Psoas muscle (tissue), 7 donors: ENCODE results near the gene ARMC10. TPM values are rescaled to one million over a fixed set of nuclear protein-coding genes. Genes with fewer than 3 reads are reported as not detected.

Source experiments
- polyA plus RNA-seq, 3 donors: library from polyadenylated mRNA; stranded (reverse); fragments of 200-250 nt; gene quantifications; one replicate each; pipeline ENCODE4 v1.2.3, GENCODE V29; 2013
- total RNA-seq, 4 donors: library from RNA; stranded (reverse); fragmentation: NEBNext Ultra II Directional in 2 of 4; extraction: Animal tissue kit (Norgen Biotek cat#: 25700) in 2 of 4; gene quantifications; one replicate each; pipeline versions ENCODE4 v1.2.1 to v1.2.4, GENCODE V29; 2021 to 2023
- donor health status: healthy with polysubstance abuse.
- donor health status: DM: no; HTN: no; CAD: no; lungs with moderate emphysema.
- donor health status: Bipolar disorder and iron deficiency.
- donor health status: healthy.
- donor health status: DM: no; HTN: no; CAD: no.
- donor health status: DM: no; HTN: no; CAD: no.
- donor health status: DM: yes; HTN: yes; CAD: no.

ARMC10 gene
- total and polyA plus RNA-seq, 7 donors: 12.6 to 26.0 (median 23.9) TPM

Other genes starting within 250 kb of the ARMC10 start
- gene LRRC17, start 162.1 kb upstream of the ARMC10 start, total RNA-seq: 1 to 10 TPM in 2 of 4 donors, under 1 TPM in 2; 0.34 to 3.6 (median 0.92) TPM
- gene LRRC17, start 162.1 kb upstream of the ARMC10 start, polyA plus RNA-seq: 1 to 10 TPM in 1 of 3 donors, under 1 TPM in 2; 0.55 to 1.3 (median 0.82) TPM
- gene FBXL13, start 344 bp upstream of the ARMC10 start, total RNA-seq: under 1 TPM in 3 of 4 donors, not detected in 1; 0.42 to 0.52 (median 0.49) TPM
- gene FBXL13, start 344 bp upstream of the ARMC10 start, polyA plus RNA-seq: under 1 TPM; 0.13 to 0.14 (median 0.14) TPM
- gene NAPEPLD, start 74.0 kb downstream of the ARMC10 start, total RNA-seq: 1 to 10 TPM; 3.0 to 9.6 (median 6.1) TPM
- gene NAPEPLD, start 74.0 kb downstream of the ARMC10 start, polyA plus RNA-seq: 1 to 10 TPM; 2.9 to 9.7 (median 5.5) TPM
- gene PMPCB, start 222.3 kb downstream of the ARMC10 start, total RNA-seq: 10 to 100 TPM; 43.8 to 54.3 (median 48.2) TPM
- gene PMPCB, start 222.3 kb downstream of the ARMC10 start, polyA plus RNA-seq: 10 to 100 TPM; 39.9 to 52.0 (median 40.0) TPM